Middle frontal gyrus (tissue), 1 donor: ENCODE measurements around the gene PLEKHG4B.

ENCODE experiments used
- DNase-seq: peaks from one replicate; pipeline ENCODE4 v3.0.0-alpha.2; 2015; ENCODE audit warnings: low spot score; ENCODE audit errors: extremely low spot score

The PLEKHG4B gene

GRCh38 chr5:129820-130219 is 37.9 kb downstream of the PLEKHG4B start:
- DNase-seq, result no peak

GRCh38 chr5:130601-131131 is 38.7 kb downstream of the PLEKHG4B start:
- DNase-seq, result no peak

GRCh38 chr5:136901-137300 is 44.9 kb downstream of the PLEKHG4B start:
- DNase-seq, result no peak

- DNase-seq, result no peak
These were observed 45.8 kb downstream of the PLEKHG4B start for GRCh38 chr5:137741-138140.

- DNase-seq, result no peak
These were observed 47.0 kb downstream of the PLEKHG4B start for GRCh38 chr5:138936-139335.

- no peak for DNase-seq
These were observed 47.8 kb downstream of the PLEKHG4B start for GRCh38 chr5:139579-140442.

- no peak for DNase-seq
These were observed 48.5 kb downstream of the PLEKHG4B start for GRCh38 chr5:140443-140829.

- no peak for DNase-seq
These were observed 49.2 kb downstream of the PLEKHG4B start for GRCh38 chr5:141211-141610.

GRCh38 chr5:141761-142160 is 49.8 kb downstream of the PLEKHG4B start:
- no peak for DNase-seq

GRCh38 chr5:142246-142810 is 50.4 kb downstream of the PLEKHG4B start:
- DNase-seq, result no peak

- DNase-seq, result no peak
These were observed 51.1 kb downstream of the PLEKHG4B start for GRCh38 chr5:143041-143440.

- DNase-seq, result no peak
These were observed 53.0 kb downstream of the PLEKHG4B start for GRCh38 chr5:144941-145340.

GRCh38 chr5:145585-146323 is 53.8 kb downstream of the PLEKHG4B start:
- no peak for DNase-seq

- no peak for DNase-seq
These were observed 55.8 kb downstream of the PLEKHG4B start for GRCh38 chr5:147751-148150.

GRCh38 chr5:149745-150485 is 57.9 kb downstream of the PLEKHG4B start:
- no peak for DNase-seq

GRCh38 chr5:150746-151145 is 58.8 kb downstream of the PLEKHG4B start:
- no peak for DNase-seq

- DNase-seq, result no peak
These were observed 60.1 kb downstream of the PLEKHG4B start for GRCh38 chr5:152077-152476.

GRCh38 chr5:153256-153655 is 61.3 kb downstream of the PLEKHG4B start:
- no peak for DNase-seq

- DNase-seq, result no peak
These were observed 62.3 kb downstream of the PLEKHG4B start for GRCh38 chr5:154236-154635.

GRCh38 chr5:154826-155225 is 62.9 kb downstream of the PLEKHG4B start:
- DNase-seq, result no peak

- no peak for DNase-seq
These were observed 63.9 kb downstream of the PLEKHG4B start for GRCh38 chr5:155651-156410.
